Activated CD8-positive, alpha-beta memory T cell treated with anti-CD3 and anti-CD28 coated beads for 4 hours (primary cell): ENCODE results near the gene IAH1.

Experiments
- DNase-seq, 2 donors: peaks; one replicate each; pipeline ENCODE4 v3.0.0-alpha.2; 2020; ENCODE audit warnings: low read depth in 2 of 2

IAH1 gene

GRCh38 chr2:9474361-9475057 lies at the start of gene IAH1:
Gene IAH1 (plus strand): TSS chr2:9474551. CDS start chr2:9474567, 16 bp downstream.
- DNase-seq, result peak; percentile 53 to 63

DNA sequence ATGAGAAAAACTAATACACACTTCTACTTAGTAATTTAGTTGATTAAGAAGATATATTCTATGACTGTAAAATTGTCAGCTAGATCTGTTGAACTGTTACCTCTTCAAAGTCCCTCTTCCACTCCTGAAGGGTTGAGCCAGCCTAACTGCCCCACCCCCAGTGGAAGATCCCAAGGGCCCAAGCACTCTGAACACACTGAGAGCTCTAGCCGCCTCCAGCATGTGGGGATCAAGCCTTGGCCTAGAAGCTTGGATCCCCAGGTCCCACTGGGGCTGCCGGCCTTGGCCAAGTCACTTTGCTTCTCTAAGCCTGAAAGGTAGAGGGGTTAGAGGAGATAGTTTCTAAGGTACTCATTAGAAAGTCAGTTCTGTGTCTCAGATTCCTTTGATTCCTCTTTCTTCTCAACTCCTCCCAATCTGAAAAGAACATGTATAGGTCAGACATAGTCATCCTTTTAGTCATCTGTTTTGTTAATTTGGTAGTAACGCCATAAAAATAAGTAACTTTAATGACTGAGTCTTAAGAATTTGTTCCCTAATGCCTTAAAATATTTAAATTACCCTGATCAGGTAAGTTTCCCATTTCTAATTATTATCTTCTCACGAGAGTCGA lies 45.3 kb upstream of the IAH1 start:
- DNase-seq, result no peak

DNA sequence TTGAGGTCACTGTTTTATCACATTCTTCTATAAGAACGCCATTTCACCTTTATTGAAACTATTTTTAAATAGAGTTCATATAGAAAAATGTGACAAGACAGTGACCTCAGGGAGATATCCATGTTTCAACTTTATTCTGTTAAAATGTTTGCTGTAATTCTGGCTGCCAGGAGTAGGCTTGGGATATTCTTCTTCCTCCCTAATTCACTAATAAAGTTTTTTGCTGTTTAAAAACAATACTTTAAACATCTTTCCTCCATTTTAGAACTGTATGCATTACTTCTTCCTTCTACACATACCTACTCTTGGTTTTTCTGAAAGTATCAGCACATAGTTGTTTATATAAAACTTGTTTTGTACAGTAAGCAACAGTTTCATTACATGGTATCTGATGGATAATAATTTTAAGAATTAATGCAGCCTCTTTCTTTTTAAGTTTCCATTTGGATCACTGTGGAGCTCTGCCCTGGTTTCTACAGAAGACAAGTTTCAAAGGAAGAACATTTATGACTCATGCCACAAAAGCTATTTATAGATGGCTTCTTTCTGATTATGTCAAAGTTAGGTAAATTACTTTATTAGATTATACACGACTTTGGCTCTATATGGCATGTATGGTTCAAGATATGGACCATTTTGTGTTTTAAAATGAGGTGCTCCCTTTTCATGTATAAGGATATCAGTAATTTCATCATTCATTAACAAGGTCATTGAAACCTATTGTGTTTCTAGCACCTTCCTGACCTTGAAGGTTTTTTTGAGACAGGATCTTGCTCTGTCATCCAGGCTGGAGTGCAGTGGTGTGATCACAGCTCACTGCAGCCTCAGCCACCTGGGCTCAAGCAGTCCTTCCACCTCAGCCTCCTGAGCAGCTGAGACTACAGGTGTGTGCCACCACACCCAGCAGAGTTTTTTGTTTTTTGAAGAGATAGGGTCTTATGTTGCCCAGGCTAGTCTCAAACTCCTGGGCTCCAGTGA lies 43.7 kb upstream of the IAH1 start:
- DNase-seq, result no peak

DNA sequence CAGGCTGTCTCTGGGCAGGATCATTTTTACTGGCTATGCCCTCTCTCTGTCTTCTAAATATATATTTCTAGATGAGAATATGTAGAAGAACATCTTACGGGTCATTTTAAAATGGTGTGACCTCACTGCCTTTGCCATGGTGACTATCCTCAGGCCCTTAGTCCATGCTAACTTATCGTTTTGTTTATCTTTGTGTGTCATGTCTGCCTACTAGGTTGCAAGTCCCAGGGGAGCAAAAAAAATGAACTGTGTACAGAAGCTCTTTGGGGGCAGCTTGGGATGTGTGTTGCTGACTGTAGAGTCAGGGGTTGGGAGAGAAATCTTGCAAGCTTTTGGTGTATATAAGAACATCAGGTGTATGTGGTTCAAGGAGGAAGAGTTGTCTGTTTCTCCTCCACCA lies 39.9 kb upstream of the IAH1 start:
- DNase-seq, result no peak

- DNase-seq, result no peak
Measured at GRCh38 chr2:9439536-9439935, 34.8 kb upstream of the IAH1 start.

- no peak for DNase-seq
Measured at GRCh38 chr2:9440058-9440727, 34.2 kb upstream of the IAH1 start.

DNA sequence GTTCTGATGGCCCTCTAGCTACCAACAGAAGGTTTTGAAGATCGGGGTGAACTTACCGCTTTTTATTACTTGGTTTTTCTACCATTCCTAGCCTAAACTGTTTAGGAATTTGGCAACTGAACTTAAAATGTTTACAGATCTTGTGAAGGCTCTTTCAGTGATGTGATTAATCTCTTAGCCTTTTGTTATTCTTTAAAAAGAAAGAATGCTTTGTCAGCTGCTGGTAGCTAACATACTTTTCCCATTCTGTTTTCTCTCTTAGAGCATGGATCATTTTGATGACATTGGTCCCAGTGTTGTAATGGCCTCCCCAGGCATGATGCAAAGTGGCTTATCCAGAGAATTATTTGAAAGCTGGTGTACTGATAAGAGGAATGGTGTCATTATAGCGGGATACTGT lies 32.8 kb upstream of the IAH1 start:
- no peak for DNase-seq

DNA sequence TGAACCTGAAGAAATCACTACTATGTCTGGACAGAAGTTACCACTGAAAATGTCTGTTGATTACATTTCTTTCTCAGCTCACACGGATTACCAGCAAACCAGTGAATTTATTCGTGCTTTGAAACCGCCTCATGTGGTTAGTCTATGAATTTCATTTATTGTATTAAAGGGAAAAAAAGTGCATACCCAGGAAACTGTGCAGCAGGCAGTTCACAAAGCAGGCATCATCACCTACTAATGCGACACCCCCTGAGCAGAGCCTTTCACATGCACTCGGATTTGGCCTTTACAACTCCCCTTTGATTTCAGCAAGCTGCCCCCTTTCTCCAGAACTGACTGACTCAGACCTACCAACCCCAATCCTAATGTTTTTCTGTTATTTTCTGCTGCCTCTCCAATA lies 30.8 kb upstream of the IAH1 start:
- DNase-seq, result no peak

GRCh38 chr2:9445089-9445488 lies 29.3 kb upstream of the IAH1 start:
- DNase-seq, result no peak

GRCh38 chr2:9451231-9451630 lies 23.1 kb upstream of the IAH1 start:
- DNase-seq, result no peak

- DNase-seq, result no peak
Measured at GRCh38 chr2:9460441-9461017, 13.8 kb upstream of the IAH1 start.

GRCh38 chr2:9461079-9461478 lies 13.3 kb upstream of the IAH1 start:
- no peak for DNase-seq

- DNase-seq, result no peak
Measured at GRCh38 chr2:9462313-9462712, 12.0 kb upstream of the IAH1 start.

GRCh38 chr2:9462886-9463697 lies 11.3 kb upstream of the IAH1 start:
- DNase-seq, result no peak

DNA sequence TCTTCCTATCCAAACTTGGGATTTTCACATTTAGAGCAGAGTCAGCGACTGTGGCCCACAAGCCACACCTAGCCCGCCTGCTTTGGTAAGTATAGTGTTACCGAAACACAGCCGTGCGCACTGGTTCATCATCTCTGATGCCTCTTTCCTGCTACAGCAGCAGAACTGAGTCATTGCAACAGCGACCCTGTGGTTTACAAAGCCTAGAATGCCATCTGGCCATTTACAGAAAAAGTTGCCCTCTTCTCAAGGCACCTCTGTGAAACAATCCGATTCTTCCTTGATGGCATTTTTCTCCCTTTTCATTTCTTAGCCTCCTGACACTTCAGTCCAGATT lies 10.7 kb upstream of the IAH1 start:
- DNase-seq, result no peak

GRCh38 chr2:9465170-9465569 lies 9.2 kb upstream of the IAH1 start:
- DNase-seq, result no peak

DNA sequence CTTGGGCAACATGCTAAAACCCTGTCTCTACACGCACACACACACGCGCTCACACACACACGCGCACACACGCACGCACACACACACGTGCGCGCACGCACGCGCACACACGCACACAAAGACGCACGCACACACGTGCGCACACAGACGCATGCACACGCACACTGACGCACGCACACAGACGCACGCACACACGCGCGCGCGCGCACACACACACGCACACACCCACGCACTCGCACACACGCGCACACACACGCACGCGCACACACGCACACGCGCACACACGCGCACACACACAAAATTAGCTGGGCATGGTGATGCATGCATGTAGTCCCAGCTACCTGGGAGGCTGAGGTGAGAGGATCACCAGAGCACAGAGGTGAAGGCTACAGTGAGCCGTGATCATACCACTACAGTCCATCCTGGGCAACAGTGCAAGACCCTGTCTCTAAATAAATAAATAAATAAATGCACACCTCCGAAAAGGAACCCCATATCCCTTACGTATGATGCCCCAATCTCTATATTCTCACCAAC lies 8.1 kb upstream of the IAH1 start:
- DNase-seq, result no peak

GRCh38 chr2:9467687-9468086 lies 6.7 kb upstream of the IAH1 start:
- no peak for DNase-seq

GRCh38 chr2:9471206-9471605 lies 3.1 kb upstream of the IAH1 start:
- no peak for DNase-seq

GRCh38 chr2:9472511-9472910 lies 1.8 kb upstream of the IAH1 start:
- no peak for DNase-seq
